GM12891 (cell line): ENCODE results near the gene CDH4.

Source experiments
- PAX5 ChIP-seq: IDR thresholded peaks from 2 replicates; pipeline ENCODE4 v1.6.1; 2011; ENCODE audit warnings: low read length, moderate library complexity, mild to moderate bottlenecking; ENCODE audit not compliant: insufficient read depth, severe bottlenecking
- POLR2A ChIP-seq: IDR thresholded peaks from 2 replicates; pipeline ENCODE4 v1.6.1; 2011; ENCODE audit warnings: low read depth, low read length, control low read depth
- POLR2AphosphoS5 ChIP-seq: IDR thresholded peaks from 2 replicates; pipeline ENCODE4 v1.6.1; 2011; ENCODE audit warnings: low read depth, low read length, control low read depth
- SPI1 ChIP-seq: IDR thresholded peaks from 2 replicates; pipeline ENCODE4 v1.6.1; 2011; ENCODE audit warnings: low read depth, low read length, control low read depth
- TAF1 ChIP-seq: IDR thresholded peaks from 2 replicates; pipeline ENCODE4 v1.6.1; 2011; ENCODE audit warnings: low read depth, low read length, control low read depth

- TF ChIP-seq POLR2A = no peak
- no peak for TF ChIP-seq SPI1
- TF ChIP-seq TAF1 = no peak
- TF ChIP-seq PAX5 = no peak
- TF ChIP-seq POLR2AphosphoS5 = no peak
Measured at GRCh38 chr20:61955668-61956395, 703.8 kb downstream of the CDH4 start.
